NCI-H2227 (cell line): Measurements from ENCODE around the gene MEIOB.
A peak's percentile ranks its signal among the peaks of the same experiment; 100 is the strongest.
"Not testable (repeated sequence)": the region's sequence is repeated elsewhere in the genome, so short reads cannot be mapped to it uniquely, and the experiment has no call there.

Source experiments
- DNase-seq: peaks from one replicate; lab custom pipeline; 2025; ENCODE audit not compliant: unreplicated experiment; lab: John Stamatoyannopoulos, UW

The MEIOB gene

DNA sequence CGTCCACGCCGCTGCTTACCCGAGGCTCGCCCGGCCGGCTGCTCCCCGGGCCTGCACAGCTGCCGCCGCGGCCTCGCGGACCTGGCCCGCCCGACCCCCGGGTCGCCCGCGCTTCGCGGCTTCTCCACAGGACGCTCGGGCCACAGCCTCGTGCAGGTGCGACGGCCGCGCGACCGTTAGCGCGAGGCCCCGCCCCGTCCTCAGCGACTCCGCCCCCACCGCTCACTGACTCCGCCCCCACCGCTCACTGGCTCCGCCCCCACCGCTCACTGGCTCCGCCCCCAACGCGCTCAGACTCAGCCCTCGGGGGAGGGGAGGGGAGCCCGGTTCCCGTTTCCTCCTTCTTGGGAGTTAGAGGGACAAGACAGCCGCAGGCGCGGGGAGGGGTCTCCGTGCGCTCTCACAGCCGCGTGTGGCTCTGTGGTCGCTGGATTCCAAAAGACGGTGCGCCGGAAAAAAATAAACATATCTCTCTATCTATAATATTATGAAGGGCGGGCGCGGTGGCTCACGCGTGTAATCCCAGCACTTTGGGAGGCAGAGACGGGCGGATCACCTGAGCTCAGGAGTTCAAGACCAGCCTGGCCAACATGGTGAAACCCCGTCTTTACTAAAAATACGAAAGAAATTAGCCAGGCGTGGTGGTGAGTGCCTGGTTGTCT is at the start of gene MEIOB:
Gene MEIOB (minus strand): TSS at position 191 of the 662 bp plus-strand sequence. CDS start 3,989 bp downstream, outside the sequence.
- peak; percentile 86 for DNase-seq

DNA sequence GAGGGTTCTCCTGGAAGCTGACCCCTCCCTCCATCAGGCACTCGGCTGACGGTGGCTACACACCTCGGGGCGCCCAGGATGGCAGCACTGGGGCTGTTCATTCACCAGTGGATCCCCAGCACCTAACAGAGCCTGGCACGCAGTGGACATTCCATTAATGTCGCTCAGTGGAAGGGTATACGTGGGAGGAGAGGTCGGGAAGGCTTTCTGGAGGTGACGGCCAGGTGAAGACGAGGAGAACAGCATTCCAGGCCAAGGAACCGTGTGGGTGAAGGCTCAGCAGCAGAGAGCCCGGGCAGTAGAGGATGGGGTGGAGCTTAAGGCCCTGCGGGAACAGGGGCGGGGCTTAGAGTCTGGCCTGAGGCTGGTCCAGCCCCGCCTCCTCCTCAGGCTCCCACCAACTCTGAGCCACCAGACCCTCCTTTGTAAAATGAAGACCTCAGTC is 48.8 kb upstream of the MEIOB start:
- DNase-seq = peak; percentile 43

DNA sequence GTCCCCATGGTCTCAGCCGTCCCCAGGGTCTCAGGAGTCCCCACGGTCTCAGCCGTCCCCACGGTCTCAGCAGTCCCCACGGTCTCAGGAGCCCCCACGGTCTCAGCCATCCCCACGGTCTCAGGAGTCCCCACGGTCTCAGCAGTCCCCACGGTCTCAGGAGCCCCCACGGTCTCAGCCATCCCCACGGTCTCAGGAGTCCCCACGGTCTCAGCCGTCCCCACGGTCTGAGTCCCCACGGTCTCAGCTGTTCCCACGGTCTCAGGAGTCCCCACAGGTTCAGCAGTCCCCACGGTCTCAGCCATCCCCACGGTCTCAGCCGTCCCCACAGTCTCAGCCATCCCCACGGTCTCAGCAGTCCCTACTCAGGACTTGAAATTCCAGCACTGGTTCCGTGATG is 48.2 kb upstream of the MEIOB start:
- DNase-seq = not testable (repeated sequence)

GRCh38 chr16:1919327-1919998 is 47.5 kb upstream of the MEIOB start:
- DNase-seq = no peak

DNA sequence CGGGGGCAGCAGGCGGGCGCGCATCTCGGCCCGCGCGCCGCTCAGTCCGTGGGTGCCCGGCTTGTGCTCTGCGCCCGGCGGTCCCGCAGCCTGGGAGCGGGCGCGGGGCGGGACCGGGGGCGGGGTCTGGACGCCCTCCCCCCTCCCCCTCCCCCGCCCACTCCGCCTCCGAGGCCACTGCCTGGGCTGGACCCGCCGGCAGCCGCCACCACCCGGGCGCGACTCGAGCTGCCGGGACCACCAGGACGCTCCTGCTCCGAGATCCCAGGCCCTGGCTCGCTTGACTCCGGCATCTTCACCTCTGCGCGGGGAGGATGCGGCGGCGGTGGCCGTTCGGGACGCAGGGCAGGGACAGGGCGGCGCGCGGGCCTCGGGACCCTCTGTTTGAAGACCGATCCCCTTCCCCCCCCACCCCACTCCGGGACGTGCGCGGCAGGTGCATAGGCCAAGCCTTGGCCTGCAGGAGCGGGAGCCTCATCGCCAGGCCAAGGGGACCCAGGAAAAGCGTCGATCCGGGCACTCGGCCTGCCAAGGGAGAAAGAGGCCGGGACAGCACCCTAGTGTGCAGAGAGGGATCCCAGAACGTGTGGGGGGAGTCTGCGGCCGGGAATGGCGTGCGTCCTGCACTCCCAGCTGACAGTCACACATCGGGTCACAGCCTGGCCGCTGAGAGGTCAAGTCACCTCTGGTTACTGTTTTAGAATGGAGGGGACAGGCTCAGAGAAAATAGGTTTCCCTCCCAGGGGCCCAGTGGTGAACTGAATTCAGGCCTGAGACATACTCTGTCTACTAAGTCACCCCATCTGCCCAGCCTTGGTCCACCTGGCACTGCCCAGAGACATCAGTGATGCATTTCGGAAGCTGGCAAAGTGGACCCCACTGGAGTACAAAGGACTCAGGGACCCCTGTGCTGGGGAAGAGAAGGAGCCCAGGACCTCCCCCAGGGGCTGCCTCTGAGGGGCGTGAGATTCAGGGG is 46.7 kb upstream of the MEIOB start, which contains the start of gene HS3ST6:
Gene HS3ST6 (minus strand): TSS at position 65 of the 976 bp plus-strand sequence. CDS start 92 bp downstream, outside the sequence.
- DNase-seq = peak; percentile 47

- DNase-seq = no peak
Observed at GRCh38 chr16:1917665-1918350, 45.8 kb upstream of the MEIOB start.

DNA sequence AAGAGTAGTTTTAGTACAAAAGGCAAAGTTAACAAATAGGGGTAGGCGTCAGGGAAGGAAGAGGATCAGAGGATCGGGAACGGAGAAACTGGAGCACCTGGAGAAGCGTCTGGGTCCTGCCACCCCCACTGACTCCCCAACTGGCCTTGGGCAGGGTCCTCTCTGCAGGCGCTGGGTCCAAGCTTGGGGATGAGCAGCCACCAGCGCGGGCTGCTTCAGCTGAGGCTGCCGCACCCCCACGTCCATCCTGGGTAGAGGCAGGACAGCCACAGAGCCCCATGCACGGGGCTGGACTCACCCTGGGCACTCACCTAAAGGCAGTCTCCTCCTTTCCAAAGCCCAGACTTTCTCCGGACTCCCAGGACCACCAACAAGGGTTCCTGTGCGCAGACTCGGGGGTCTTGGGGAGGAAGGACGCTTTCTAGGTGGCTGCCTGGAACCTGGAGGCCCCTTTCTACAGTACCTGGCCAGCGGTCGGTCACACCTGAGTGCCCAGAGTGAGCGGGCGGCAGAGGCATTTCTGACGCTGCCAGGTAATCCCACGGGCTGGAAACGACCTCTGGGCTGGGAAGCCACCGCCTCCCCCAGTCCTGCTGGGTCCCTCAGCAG is 45.2 kb upstream of the MEIOB start:
- no peak for DNase-seq

DNA sequence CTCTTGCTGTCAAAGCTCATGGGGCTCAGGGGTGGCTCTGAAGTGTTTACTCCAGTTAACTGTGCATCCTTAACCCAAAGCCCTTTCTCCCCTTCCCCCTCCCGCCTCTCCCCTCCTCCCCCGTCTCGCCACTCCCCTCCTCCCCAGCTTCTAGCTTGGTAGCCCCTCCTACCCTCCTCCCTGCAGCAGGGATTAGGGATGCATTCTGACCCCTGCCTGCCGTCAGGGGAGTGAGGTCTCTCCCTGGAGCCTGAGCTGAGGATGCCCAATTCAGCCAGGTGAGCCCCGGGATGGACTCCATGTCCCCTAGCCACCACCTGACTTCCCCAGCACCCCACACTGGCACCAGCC is 44.7 kb upstream of the MEIOB start:
- no peak for DNase-seq

DNA sequence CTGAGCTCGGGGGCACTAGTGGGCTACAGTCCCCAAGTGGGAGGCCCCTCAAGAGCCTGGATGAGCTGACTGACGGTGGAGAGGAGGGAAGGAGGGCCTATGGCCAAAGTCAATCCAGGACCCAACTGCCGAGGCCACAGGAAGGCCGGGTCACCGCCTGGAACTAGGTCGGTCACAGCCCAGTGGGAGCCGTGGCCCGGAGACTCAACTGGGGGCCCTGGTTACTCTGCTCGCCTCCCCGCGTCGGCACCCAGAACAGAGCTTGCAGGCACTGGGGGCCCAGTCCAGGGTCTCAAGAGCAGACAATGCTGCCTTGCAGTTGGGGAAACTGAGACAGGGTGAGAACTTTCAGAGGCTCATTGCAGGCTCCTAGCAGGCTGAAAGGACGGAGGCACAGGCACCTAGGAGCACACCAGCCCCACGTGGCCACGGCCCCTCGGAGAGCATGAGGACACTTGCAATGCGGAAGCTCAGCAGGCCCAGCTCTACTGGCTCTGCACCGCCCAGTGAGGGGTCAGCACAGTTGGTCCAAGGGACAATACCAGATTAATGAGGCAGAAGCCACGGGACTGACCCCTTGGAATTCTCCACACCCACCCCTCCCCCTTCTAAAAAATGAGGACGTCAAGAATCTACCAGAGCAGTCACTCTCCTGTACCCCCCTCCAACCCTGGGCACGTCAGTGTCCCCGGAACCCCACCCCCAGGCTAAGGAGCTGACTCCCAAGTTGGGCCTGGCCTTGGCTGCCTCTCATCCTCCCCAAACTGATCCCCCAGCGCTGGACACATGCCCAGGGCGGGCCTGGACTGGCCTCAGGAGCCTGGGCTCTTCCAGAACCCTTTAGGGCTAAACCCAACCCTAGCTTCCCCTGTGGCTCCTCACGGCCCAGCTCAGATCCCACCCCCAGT is 44.0 kb upstream of the MEIOB start:
- DNase-seq = no peak

- no peak for DNase-seq
Observed at GRCh38 chr16:1914988-1915387, 43.0 kb upstream of the MEIOB start.

GRCh38 chr16:1914084-1914608 is 42.2 kb upstream of the MEIOB start:
- no peak for DNase-seq

- DNase-seq = no peak
Observed at GRCh38 chr16:1913327-1914083, 41.5 kb upstream of the MEIOB start.

GRCh38 chr16:1912215-1912543 is 40.2 kb upstream of the MEIOB start:
- no peak for DNase-seq

DNA sequence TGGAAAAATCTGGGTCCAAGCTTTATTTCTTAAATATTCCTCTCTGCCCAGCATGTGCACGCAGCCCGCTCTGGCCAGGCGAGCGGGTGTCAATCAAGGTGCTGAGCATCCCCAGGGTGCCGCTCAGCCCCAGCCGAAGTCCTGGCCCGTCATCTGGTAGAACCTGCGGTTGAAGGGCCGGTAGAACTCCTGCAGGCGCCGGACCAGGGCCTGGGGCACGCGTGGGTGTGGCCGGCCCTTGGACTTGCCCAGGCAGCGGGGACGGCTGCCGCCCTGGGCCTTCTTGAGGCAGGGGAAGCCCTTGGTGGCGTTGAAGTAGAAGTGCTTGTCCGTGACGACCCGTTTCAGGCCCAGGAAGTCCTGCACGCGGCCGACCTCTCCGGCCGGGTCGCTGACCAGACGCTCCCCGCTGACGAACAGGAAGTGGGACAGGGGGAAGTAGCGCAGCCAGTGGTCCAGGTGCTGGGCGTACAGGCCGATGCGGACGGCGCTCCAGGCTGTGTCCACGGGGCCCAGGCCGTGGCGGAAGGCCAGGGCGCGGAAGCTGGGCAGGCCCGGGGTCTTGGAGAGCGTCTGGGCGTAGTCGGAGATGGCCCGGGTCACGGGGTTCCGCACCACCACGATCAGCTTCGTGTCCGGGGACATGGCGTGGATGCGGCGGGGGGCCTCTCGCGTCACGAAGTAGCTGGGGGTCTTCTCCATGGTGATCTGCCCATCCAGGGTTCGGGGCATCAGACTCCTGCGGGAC is 39.7 kb upstream of the MEIOB start:
- no peak for DNase-seq

DNA sequence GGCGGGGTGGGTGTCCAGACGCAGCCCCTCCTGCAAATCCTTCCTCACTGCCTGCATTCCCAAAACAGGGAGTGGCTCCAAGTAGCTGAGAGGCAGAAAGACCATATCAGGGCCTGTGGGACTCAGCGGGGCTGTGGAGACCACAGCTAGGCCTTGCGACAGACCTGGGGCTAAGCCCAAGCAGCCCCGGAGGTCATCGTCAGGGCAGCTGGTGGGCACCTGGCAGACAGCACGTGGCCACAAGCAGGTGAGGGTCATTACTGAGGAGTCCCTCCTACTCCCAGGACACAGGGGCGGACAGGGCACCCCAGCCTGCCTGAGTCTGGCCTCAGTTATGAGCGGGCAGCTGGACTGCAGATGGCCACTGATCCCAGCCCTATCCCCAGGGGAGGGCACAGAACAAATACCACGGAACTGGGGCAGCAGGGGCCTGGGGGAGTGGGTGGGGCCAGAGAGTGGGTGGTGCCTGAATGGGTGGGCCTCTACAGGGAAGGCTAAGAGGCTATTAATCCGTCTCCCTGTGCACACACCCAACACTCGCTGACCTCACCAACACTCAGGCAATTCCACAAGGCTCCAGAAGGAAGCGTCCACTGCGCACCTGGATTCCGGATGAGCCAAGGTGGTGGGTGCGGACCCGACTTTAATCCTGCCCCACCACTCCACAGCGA is 37.7 kb upstream of the MEIOB start:
- DNase-seq = no peak

DNA sequence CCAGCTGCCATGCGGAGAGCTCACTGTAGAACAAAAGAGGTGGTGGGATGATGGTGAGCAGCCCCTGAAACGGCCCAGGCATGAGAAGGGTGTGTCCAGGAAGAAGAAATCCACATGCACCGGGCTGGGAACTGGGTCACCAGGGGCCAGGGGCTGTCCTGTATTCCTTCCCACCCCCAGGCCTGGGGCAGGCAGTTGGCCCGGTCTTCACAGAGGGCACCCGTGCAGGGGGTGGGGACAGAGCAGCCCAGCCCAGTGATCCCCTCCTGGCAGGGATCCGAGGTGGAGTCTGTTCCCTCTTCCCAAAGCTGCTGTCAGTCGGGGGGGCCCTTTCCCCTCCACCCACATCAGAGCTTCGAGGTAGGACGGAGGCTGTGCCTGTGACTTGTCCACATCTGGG is 37.0 kb upstream of the MEIOB start:
- no peak for DNase-seq

DNA sequence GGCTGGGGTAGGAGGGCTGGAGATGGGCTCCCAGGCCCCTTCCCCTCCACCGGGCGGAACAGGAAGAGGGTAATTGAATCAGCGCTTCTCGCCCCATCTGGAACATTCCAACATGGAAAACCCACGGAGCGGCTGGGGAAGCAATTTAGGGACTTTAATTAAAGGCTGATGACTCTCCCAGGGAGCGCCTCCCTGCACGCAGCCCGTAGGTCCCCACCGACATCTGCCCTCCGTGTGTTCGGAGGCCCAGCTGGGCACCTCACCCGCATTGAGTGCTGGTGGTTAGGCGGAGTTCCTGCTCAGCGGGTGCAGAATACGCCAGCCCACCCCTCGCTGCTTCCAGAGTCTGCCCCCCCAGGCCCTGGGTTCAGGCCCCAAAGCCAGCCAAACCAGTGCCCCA is 36.2 kb upstream of the MEIOB start:
- DNase-seq = no peak
